Activated CD4-positive, alpha-beta T cell treated with anti-CD3 and anti-CD28 coated beads, Interleukin-2, amount 50 U/mL, for 24 hours (primary cell): ENCODE measurements around the gene CELSR2.
"Not testable (repeated sequence)": the region's sequence is repeated elsewhere in the genome, so short reads cannot be mapped to it uniquely, and the experiment has no call there.

Experiments used
- DNase-seq, 2 donors: peaks; one replicate each; pipeline ENCODE4 v3.0.0-alpha.2; 2020; ENCODE audit warnings: low read depth in 1 of 2, low spot score in 1 of 2

CELSR2 gene

GRCh38 chr1:109300650-109301151 is 51.4 kb downstream of the CELSR2 start:
- DNase-seq = no peak

GRCh38 chr1:109301874-109302273 is 52.5 kb downstream of the CELSR2 start:
- no peak for DNase-seq

DNA sequence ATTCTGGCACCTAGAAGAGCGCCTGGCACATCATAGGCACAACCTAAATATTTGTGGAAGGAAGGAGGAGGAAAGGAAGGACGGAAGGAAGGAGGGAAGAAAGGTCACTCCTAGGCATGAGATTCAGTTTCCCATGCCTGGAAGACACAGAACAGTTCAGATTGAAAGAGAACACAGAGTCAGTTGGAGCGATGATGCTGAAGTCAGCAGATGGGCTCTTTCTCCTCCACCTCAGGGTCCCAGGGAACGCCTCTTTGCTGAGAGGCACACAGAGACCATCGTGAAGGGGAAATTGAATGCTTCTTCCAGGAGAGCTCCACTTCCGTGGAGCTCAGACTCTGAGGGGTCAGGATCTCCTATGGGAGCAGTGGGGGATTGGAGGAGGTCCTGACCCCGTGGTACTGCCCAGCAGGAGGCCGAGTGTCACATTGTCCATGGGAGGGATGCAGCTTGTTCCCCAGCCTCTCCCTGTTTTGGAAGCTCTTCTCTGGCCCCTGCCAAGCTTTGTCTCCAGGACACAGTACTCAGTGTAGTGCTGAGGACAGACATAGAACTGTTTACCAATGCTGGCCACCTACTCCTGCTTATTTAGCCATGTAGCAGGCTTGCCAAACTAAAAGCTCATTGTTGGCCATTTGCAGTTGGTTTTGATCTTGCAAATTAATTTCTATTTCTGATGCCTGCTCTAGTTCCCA is 55.0 kb downstream of the CELSR2 start:
- no peak for DNase-seq

DNA sequence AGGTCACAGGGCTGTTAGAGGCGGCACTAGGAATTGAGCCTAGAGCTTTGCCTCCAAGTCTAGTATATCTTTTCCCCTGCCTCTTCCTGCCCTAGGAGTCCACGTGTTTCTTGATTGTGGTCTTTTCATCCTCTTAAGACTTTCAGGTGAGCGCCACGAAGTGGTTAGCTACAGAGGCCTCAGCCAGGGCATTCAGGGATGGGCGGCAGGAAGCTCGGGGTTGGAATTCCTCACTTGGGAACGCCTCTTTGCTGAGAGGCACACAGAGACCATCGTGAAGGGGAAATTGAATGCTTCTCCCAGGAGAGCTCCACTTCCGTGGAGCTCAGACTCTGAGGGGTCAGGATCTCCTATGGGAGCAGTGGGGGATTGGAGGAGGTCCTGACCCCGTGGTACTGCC is 56.7 kb downstream of the CELSR2 start:
- DNase-seq = not testable (repeated sequence)

GRCh38 chr1:109306832-109307273 is 57.5 kb downstream of the CELSR2 start, which contains the start of gene MYBPHL:
MYBPHL (minus strand) TSS chr1:109307011; CDS start chr1:109306991, 20 bp downstream.
- DNase-seq = no peak

DNA sequence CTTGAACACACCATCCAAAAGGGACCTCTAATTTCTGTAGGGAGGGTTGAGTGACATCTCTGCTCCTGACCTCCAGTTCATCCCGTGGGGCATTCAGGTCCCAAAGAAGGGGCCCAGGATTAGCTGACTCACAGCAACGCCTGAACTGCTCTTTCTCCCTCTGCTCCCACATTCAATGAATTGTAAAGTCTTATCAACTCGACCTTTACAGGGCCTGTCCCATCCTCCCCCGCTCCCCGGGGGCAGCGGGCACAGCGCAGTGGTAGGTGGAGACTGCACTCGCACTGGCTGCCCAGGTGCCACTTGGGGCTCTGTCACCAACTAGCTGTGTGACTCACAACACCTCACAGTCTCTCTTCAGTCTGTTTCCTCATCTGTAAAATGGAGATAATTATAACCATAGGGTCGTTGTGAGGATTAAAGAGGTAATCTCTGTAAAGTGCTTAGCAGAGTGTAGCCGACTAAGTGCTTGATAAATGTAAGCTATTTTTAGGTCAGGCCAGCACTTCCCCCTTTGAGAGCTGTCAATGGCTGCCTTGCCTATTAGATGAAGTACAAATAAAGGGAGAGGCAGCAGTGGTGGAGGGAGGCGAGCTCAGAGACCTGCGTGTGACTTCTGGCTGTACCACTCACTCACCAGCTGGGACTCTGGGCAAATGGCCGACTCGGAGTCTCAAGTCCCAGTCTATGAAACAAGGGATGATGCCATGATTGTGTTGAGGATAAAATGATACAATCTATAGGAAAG is 58.1 kb downstream of the CELSR2 start:
- no peak for DNase-seq

DNA sequence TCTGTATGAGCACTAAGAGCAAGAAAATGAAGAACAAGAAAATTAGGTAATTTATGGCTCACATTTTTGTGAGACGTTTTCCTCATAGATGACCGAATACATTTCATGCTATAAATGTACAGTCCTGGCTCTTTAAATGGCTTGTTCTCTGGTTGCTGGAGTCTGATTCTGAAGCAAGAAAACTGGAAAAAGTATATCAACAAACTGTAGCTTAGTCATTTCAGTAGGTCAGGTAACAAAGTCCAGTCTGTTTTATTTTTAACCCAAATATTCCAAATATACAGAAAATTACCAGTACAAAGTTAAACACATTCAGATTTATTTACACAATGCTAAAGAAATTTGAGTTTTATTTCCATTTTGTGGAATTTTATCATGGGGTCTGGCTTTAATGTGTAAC is 60.0 kb downstream of the CELSR2 start:
- no peak for DNase-seq

- DNase-seq = no peak
Measured at GRCh38 chr1:109312246-109312645, 62.9 kb downstream of the CELSR2 start.

GRCh38 chr1:109312978-109313775 is 63.8 kb downstream of the CELSR2 start:
- no peak for DNase-seq

DNA sequence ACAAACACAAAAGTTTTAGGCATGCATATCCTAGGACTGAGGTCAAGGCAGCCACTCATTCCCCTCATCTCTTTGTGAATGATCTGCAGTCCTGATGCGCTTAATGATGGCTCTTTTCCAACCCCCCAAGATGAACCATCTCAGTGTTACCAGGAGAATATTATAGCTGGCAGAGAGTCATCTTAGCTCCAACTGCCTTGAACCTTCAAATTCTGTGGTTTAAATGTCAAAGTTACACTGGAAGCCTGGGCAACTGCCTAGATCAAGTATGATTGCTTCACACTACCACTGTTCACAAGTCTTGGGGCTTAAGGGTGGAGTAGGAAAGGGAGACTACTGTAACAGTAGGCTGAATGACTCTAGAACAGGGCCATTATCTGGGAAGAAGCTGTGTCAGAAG is 65.5 kb downstream of the CELSR2 start:
- no peak for DNase-seq

DNA sequence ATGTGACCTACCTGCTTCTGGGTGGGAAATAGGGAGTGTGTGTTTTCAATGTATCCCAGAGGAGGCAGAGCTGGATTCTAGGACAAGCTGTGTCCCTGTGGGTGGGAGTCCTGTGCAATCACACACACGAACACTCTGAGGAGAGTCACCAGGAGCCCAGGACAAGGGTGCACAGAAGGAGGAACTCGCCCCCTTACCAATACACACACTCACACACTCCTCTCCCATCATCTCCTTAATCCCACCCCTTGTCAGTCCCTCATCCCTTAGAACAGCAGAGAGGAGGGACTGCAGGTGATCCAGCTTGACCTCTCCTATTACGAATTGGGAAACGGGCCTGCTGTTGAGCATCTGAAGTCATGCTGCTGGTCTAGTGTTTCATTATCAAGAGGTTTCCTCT is 65.9 kb downstream of the CELSR2 start:
- no peak for DNase-seq

DNA sequence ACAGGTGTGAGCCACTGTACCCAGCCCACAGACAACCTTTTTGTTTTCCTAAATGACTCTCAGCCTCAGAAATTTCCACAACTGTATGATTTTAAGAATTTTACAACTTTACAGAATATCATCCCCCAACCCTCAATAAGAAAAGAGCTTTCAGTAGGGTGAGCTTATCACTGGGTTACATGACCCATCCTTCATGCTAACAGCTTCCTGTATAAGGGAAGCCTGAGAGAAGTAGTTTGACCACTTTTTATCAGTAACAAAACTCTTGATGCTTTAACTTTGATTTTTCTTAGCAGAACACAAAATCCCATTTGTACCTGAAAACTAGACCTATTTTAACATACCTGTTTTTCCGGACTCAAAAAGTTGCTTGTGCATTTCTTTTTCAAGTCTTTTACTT is 67.2 kb downstream of the CELSR2 start:
- no peak for DNase-seq

DNA sequence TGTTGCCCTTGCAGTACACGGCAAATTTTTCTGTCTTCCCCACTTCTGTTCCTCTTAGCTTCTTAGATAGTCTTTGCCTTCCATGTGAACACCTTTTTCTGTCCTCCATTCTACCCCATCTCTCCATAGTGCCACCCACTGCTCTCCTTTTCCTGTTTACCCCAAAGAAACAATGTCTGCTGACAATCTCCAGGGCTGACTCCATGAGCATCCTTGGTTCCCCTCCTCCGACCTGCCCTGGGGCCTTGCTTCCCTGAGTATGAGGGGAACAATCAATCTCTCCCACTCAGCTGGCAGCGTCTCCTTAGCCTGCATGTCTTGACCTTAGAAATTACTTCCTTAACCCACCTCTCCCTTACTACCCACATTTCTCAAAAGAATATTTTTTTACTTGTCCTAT is 69.8 kb downstream of the CELSR2 start:
- no peak for DNase-seq

DNA sequence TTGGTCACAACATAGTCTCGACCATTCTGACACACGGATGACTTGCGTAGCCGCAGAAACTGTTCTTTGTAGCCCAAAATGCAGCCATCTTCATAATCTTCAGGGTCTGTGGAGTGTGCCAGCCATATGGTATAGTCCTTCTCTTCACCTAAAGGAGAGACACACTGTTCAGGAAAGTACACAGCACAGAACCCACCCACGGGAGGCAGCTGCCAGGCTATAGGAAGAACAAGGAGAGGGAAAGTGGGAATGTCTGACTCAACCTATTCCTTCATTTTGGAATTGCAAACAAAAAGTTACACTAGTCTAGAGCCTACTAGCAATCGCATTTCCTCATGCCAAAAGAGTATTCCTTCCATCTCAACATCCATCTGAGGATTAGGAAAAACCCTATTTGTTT is 73.6 kb downstream of the CELSR2 start:
- no peak for DNase-seq
